KBM-7 (cell line): Measurements from ENCODE around the gene DCP2.
A peak's percentile ranks its signal among the peaks of the same experiment; 100 is the strongest.

Experiments
- DNase-seq: peaks from one replicate; pipeline ENCODE4 v3.0.0-alpha.2; 2015
- in situ Hi-C: fragments of 300-500 bp; cut with MboI; formaldehyde crosslinking; loops from 2 replicates; pipeline ENCODE4 v1.14.3; 2020; ENCODE audit warnings: low sequenced_read_pairs, low pct_unique_long_range_greater_than_20kb, mixed read lengths

DCP2 gene

GRCh38 chr5:113003763-113004162, 27.2 kb downstream of the DCP2 start:
- no peak for DNase-seq
- in situ Hi-C loops = no loop called here

GRCh38 chr5:113005454-113005853, 28.9 kb downstream of the DCP2 start:
- no peak for DNase-seq
- in situ Hi-C loops = no loop called here

GRCh38 chr5:113017881-113018635, 41.5 kb downstream of the DCP2 start:
- in situ Hi-C loops = no loop called here
- no peak for DNase-seq

- no peak for DNase-seq
- in situ Hi-C loops = no loop called here
Measured at GRCh38 chr5:113020461-113021273, 44.1 kb downstream of the DCP2 start.

- DNase-seq = peak; percentile 28
- in situ Hi-C loops = no loop called here
Measured at GRCh38 chr5:113022661-113023060, 46.1 kb downstream of the DCP2 start.

GRCh38 chr5:113024076-113024697, 47.6 kb downstream of the DCP2 start:
- DNase-seq = no peak
- in situ Hi-C loops = no loop called here

- in situ Hi-C loops = loop anchor here (25.0 kb wide), 1 partner anchor 562 kb away; no protein-coding TSS in a partner anchor
- no peak for DNase-seq
Measured at GRCh38 chr5:113025596-113025995, 49.0 kb downstream of the DCP2 start.

GRCh38 chr5:113026211-113026610, 49.6 kb downstream of the DCP2 start:
- DNase-seq = no peak
- in situ Hi-C loops = loop anchor here (25.0 kb wide), 1 partner anchor 561 kb away; no protein-coding TSS in a partner anchor

- DNase-seq = no peak
- in situ Hi-C loops = loop anchor here (25.0 kb wide), 1 partner anchor 560 kb away; no protein-coding TSS in a partner anchor
Measured at GRCh38 chr5:113027015-113027414, 50.4 kb downstream of the DCP2 start.

- in situ Hi-C loops = loop anchor here (25.0 kb wide), 1 partner anchor 560 kb away; no protein-coding TSS in a partner anchor
- DNase-seq = no peak
Measured at GRCh38 chr5:113027431-113027830, 50.8 kb downstream of the DCP2 start.

- no peak for DNase-seq
- in situ Hi-C loops = loop anchor here (25.0 kb wide), 1 partner anchor 558 kb away; no protein-coding TSS in a partner anchor
Measured at GRCh38 chr5:113029614-113030013, 53.0 kb downstream of the DCP2 start.

GRCh38 chr5:113031104-113031503, 54.5 kb downstream of the DCP2 start:
- no peak for DNase-seq
- in situ Hi-C loops = loop anchor here (25.0 kb wide), 1 partner anchor 556 kb away; no protein-coding TSS in a partner anchor

GRCh38 chr5:113031557-113031956, 55.0 kb downstream of the DCP2 start:
- DNase-seq = no peak
- in situ Hi-C loops = loop anchor here (25.0 kb wide), 1 partner anchor 556 kb away; no protein-coding TSS in a partner anchor

- in situ Hi-C loops = loop anchor here (25.0 kb wide), 1 partner anchor 553 kb away; no protein-coding TSS in a partner anchor
- no peak for DNase-seq
Measured at GRCh38 chr5:113034182-113034773, 57.7 kb downstream of the DCP2 start.

GRCh38 chr5:113035096-113035495, 58.5 kb downstream of the DCP2 start:
- DNase-seq = no peak
- in situ Hi-C loops = loop anchor here (25.0 kb wide), 1 partner anchor 552 kb away; no protein-coding TSS in a partner anchor

GRCh38 chr5:113036321-113036720, 59.7 kb downstream of the DCP2 start:
- in situ Hi-C loops = loop anchor here (25.0 kb wide), 1 partner anchor 551 kb away; no protein-coding TSS in a partner anchor

GRCh38 chr5:113036826-113037225, 60.2 kb downstream of the DCP2 start:
- in situ Hi-C loops = loop anchor here (25.0 kb wide), 1 partner anchor 550 kb away; no protein-coding TSS in a partner anchor

More at GRCh38 chr5:113036321-113036720, 59.7 kb downstream of the DCP2 start:
- no peak for DNase-seq

GRCh38 chr5:113038136-113038535, 61.5 kb downstream of the DCP2 start:
- in situ Hi-C loops = loop anchor here (25.0 kb wide), 1 partner anchor 549 kb away; no protein-coding TSS in a partner anchor
- no peak for DNase-seq

More at GRCh38 chr5:113036826-113037225, 60.2 kb downstream of the DCP2 start:
- DNase-seq = no peak

- DNase-seq = no peak
- in situ Hi-C loops = loop anchor here (25.0 kb wide), 1 partner anchor 549 kb away; no protein-coding TSS in a partner anchor
Measured at GRCh38 chr5:113038714-113039113, 62.1 kb downstream of the DCP2 start.
